ENCODE results near the gene NDUFB4. TPM values are rescaled to one million over a fixed set of nuclear protein-coding genes. Genes with fewer than 3 reads are reported as not detected.

The NDUFB4 gene
- total and polyA plus RNA-seq, 3 donors from 2014 or later = 113 to 279 (median 117) TPM

- no peaks in the 10 kb centered on the region for H3K27me3 ChIP-seq
- H3K36me3 ChIP-seq (ENCODE audit: low read depth, missing control alignments) = no peaks in the 10 kb centered on the region
- no peak for DNase-seq
- intact Hi-C loops (cut with DNase I; ENCODE audit: low total_unique reads) = no loop called here
- no peaks in the 10 kb centered on the region for H3K9me3 ChIP-seq
- TF ChIP-seq POLR2A (IDR thresholded peaks at IDR 0.05) = no peak
- H3K4me3 ChIP-seq = no peak overlapping the region
- H3K27ac ChIP-seq = no peak overlapping the region
- H3K4me1 ChIP-seq = peaks cover 9% of the 10 kb centered on the region
- 57% methylated on average over 10 to 11 of the region's 12 CpGs for WGBS, 2 donors
These were observed 26.7 kb upstream of the NDUFB4 start for GRCh38 chr3:120569222-120570057.

- Histone ChIP-seq H3K4me3 (no peak overlapping the region), H3K27ac (no peak overlapping the region), H3K27me3 (no peaks in the 10 kb centered on the region), H3K9me3 (no peaks in the 10 kb centered on the region), H3K4me1 (peaks cover 4% of the 10 kb centered on the region), H3K36me3 (ENCODE audit: low read depth, missing control alignments) (no peaks in the 10 kb centered on the region)
- intact Hi-C loops (cut with DNase I; ENCODE audit: low total_unique reads) = no loop called here
- 78 to 92% methylated on average over 2 of the region's 2 CpGs for WGBS, 2 donors
- TF ChIP-seq POLR2A (IDR thresholded peaks at IDR 0.05) (no peak), CTCF (IDR thresholded peaks at IDR 0.05) (no peak)
- no peak for DNase-seq
These were observed 24.1 kb upstream of the NDUFB4 start for GRCh38 chr3:120572027-120572426.

GRCh38 chr3:120587332-120587975, 8.7 kb upstream of the NDUFB4 start:
- Histone ChIP-seq H3K36me3 (ENCODE audit: low read depth, missing control alignments) (no peaks in the 10 kb centered on the region), H3K9me3 (no peaks in the 10 kb centered on the region), H3K4me1 (no peaks in the 10 kb centered on the region), H3K4me3 (no peak overlapping the region), H3K27ac (no peak overlapping the region), H3K27me3 (no peaks in the 10 kb centered on the region)
- TF ChIP-seq CTCF (IDR thresholded peaks at IDR 0.05) (no peak), POLR2A (IDR thresholded peaks at IDR 0.05) (no peak)
- WGBS, 2 donors = 89 to 94% methylated on average over 3 of the region's 3 CpGs
- no peak for DNase-seq
- intact Hi-C loops (cut with DNase I; ENCODE audit: low total_unique reads) = no loop called here

GRCh38 chr3:120595788-120596115, 384 bp upstream of the NDUFB4 start:
- intact Hi-C loops (cut with DNase I; ENCODE audit: low total_unique reads) = no loop called here
- WGBS, 2 donors = 2 to 4% methylated on average over 4 of the region's 4 CpGs
- H3K4me3 ChIP-seq = peak overlapping the region; percentile 89 to 90
- H3K4me1 ChIP-seq = peaks cover 12% of the 10 kb centered on the region
- no peaks in the 10 kb centered on the region for H3K36me3 ChIP-seq (ENCODE audit: low read depth, missing control alignments)
- no peak for TF ChIP-seq POLR2A (IDR thresholded peaks at IDR 0.05)
- no peak for TF ChIP-seq CTCF (IDR thresholded peaks at IDR 0.05)
- H3K27me3 ChIP-seq = no peaks in the 10 kb centered on the region
- H3K27ac ChIP-seq = peak overlapping the region; percentile 91 to 94
- DNase-seq = no peak
- H3K9me3 ChIP-seq = no peaks in the 10 kb centered on the region

DNA sequence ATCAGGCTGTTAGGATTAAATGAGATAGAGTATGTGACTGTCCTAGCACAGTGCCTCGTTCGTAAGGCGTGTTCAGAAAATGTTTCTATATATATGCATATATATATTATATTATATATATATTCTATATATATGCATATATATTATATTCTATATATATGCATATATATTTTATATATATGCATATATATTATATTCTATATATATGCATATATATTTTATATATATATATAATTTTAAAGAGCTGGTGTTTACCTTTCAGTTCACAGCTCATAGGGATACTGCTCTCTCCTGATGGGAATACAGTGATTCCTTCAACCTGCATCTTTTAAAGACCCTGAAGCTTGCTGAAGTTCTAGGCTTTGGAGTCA, 702 bp downstream of the NDUFB4 start:
- Histone ChIP-seq H3K36me3 (ENCODE audit: low read depth, missing control alignments) (no peaks in the 10 kb centered on the region), H3K27ac (peak overlapping the region; percentile 91 to 94), H3K27me3 (no peaks in the 10 kb centered on the region), H3K4me1 (peaks cover 12% of the 10 kb centered on the region), H3K9me3 (no peaks in the 10 kb centered on the region), H3K4me3 (peak overlapping the region; percentile 89 to 90)
- no peak for DNase-seq
- WGBS, 2 donors = 14 to 18% methylated on average over 3 of the region's 3 CpGs
- intact Hi-C loops (cut with DNase I; ENCODE audit: low total_unique reads) = no loop called here
- TF ChIP-seq POLR2A (IDR thresholded peaks at IDR 0.05) = no peak
- no peak for TF ChIP-seq CTCF (IDR thresholded peaks at IDR 0.05)
